ENCODE measurements around the gene C1GALT1. TPM values are rescaled to one million over a fixed set of nuclear protein-coding genes. Genes with fewer than 3 reads are reported as not detected.
"Not testable (repeated sequence)": the region's sequence is repeated elsewhere in the genome, so short reads cannot be mapped to it uniquely, and the experiment has no call there.

C1GALT1 gene
- total RNA-seq, 1 experiment from 2014 or later: 46.1 TPM

DNA sequence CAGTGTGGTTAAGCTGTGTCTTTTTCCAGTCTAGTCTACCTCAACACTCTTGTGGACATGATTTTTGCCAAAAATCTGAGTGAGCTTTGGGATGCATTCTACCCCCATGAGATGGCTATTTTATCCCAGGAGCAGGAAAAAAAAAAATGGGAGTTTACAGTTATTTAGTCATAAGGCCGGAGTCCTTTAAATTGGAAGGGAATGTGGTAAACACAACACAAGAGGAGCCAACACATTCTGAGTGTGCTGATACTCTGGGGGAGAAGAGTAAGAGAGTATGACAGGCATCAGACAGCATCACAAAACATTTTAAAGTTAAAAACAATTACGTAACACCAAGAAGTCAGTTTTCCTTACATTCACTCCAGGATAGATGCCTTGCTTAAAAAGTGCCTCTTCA, 46.1 kb downstream of the C1GALT1 start:
- H3K4me1 ChIP-seq: no peaks in the 10 kb centered on the region
- no peak overlapping the region for H3K27ac ChIP-seq
- no peaks in the 10 kb centered on the region for H3K27me3 ChIP-seq
- H3K9me3 ChIP-seq (replicated peaks): no peaks in the 10 kb centered on the region; the same call in 1 of the 2 replicates
- H3K36me3 ChIP-seq: 0 out of 2 replicates have a peak, but pooled peaks cover under 1% of the 10 kb centered on the region
- H3K4me3 ChIP-seq: no peak overlapping the region
- DNase-seq: no peak

DNA sequence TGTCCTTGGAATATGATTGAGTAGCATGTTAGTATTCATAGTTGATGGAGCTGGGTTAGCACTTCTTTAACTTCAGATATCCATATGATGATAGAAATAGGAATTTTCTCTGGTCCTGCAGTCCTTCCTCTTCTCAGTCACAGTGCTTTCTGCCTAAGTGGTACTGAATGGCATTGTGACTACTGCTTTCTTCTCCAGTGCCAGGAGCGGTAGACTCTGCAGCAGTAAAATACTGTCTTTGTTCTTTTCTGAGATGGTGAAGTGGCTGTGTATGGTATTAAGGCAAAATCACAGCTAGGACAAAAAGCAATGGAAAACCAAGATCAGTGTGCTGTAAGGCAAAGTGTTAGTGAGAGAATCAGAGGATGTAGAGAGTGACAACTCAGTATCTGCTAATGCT, 46.6 kb downstream of the C1GALT1 start:
- DNase-seq: no peak
- Histone ChIP-seq H3K27me3 (no peaks in the 10 kb centered on the region), H3K36me3 (peaks cover under 1% of the 10 kb centered on the region; the same call in 1 of the 2 replicates), H3K4me1 (no peaks in the 10 kb centered on the region), H3K4me3 (no peak overlapping the region), H3K9me3 (replicated peaks) (no peaks in the 10 kb centered on the region; the same call in 1 of the 2 replicates), H3K27ac (no peak overlapping the region)

DNA sequence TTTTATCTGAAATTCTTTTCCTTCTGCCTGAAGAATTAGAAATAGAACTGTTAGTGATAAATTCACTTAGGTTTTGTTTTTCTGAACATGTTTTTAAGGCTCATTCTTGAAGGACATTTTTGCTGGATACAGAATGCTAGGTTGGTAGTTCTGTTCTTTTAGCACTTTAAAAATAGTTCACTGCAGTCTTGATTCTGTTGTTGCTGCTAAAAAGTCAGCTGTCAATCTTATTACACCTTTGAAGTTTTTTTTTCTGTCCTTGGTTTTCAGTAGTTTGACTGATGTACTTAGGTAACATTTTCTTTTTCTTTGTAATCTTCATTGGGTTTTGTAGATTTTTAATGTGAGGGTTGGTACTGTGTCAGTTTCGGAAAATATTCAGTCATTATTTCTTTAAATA, 48.7 kb downstream of the C1GALT1 start:
- Histone ChIP-seq H3K4me1 (no peaks in the 10 kb centered on the region), H3K36me3 (peaks cover 11% of the 10 kb centered on the region; the same call in 1 of the 2 replicates), H3K27ac (no peak overlapping the region), H3K4me3 (no peak overlapping the region), H3K9me3 (replicated peaks) (no peaks in the 10 kb centered on the region; the same call in 1 of the 2 replicates), H3K27me3 (no peaks in the 10 kb centered on the region)
- DNase-seq: no peak

DNA sequence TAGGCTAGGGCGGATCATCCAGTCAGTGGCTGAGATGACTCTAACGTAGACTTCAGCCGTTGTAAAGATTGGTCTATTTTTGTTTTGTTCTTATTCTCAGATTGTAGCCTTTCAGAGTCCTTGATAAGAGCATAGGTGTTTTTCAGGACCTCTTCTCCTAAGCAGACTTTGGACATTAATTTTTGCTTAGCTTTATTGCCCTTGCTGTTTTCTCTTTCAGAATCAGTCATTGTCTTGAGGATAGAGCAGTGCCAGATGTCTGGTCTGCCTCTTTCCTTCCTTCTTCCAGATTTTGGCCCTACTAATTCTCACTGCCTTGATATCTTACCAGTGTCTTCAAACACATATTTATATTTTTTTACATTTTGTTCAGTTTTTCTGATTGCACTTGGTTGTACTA, 49.5 kb downstream of the C1GALT1 start:
- Histone ChIP-seq H3K4me3 (no peak overlapping the region), H3K9me3 (replicated peaks) (no peaks in the 10 kb centered on the region; the same call in 1 of the 2 replicates), H3K27me3 (no peaks in the 10 kb centered on the region), H3K36me3 (peaks cover 11% of the 10 kb centered on the region; the same call in 1 of the 2 replicates), H3K27ac (no peak overlapping the region), H3K4me1 (no peaks in the 10 kb centered on the region)
- no peak for DNase-seq

DNA sequence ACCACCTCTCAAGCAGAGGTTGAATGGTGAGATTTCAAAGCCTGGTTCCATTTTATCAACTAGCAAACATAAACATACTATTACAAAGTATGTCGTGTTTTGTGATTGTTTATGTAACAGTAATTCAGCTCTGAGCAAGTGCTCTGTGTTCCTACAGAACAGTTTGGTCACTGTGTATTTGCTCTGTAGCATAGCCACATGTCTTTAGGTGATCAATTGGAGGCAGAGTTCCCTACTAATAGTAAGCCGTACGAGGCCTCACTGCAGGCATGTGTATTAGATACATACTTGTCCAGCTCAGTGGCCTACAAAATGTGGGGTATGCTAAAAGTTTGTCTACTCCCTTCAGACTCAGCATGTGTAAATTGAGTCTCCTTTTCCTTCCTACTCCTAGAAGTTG, 53.0 kb downstream of the C1GALT1 start:
- Histone ChIP-seq H3K36me3 (peaks cover 25% of the 10 kb centered on the region; the same call in 1 of the 2 replicates), H3K4me1 (no peaks in the 10 kb centered on the region), H3K27ac (no peak overlapping the region), H3K4me3 (no peak overlapping the region), H3K9me3 (replicated peaks) (no peaks in the 10 kb centered on the region; the same call in 1 of the 2 replicates), H3K27me3 (no peaks in the 10 kb centered on the region)
- DNase-seq: no peak

DNA sequence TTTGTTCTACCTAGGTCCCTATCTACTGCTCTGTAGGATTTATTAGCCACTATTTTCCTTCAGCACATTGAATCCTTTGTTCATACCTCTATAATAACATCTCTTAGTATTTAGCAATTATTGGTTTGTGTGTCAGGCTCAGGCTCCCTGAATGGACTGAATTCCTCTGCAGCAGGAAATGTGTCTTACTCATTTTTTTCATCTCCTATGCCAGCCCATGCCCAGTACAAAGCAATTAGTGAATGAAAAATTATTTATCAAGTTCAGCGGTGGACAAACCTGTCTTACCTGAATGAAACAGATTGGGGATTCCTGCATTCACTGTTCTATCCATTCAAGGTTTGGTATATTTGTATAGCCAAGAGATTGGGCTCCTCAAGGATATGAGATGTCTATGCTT, 53.7 kb downstream of the C1GALT1 start:
- DNase-seq: no peak
- Histone ChIP-seq H3K27me3 (no peaks in the 10 kb centered on the region), H3K4me1 (no peaks in the 10 kb centered on the region), H3K4me3 (no peak overlapping the region), H3K27ac (no peak overlapping the region), H3K9me3 (replicated peaks) (no peaks in the 10 kb centered on the region; the same call in 1 of the 2 replicates), H3K36me3 (peaks cover 25% of the 10 kb centered on the region; the same call in 1 of the 2 replicates)

DNA sequence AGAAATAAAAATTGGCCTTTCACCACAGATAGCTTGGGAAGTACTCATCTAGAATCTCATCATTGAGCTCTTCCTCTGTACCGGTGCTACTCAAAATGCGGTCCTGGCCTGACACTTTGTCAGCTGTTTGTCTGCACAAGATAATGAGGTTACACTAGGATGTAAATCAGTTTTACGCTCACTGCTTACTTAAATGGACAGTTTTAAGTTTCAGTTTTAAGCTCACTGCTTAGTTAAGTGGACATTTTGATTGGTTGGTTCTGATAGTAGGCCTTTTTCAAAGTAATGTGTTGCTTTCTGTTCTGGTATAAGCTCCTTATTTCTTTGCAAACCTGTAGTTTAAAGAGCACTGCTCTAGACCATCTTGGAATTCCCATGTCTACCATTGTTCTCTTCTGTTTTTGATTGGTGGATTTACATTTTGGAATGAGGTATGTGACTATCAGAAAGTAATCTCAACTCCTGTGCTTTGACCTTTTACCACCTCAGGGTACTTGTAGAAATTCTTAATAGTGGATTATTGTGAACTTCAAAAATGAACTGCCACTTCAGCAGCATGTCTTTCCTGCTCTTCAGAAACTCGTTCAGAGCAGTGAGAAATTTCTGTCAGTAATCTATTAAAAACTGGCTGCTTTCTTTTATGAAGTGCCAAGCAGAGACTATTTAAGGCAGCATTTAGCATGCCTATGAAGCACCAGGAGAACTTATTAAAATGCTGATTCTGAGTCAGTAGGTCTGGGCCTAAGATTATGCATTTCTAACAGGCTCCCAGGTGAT, 55.0 kb downstream of the C1GALT1 start:
- no peak for DNase-seq
- no peak overlapping the region for H3K27ac ChIP-seq
- H3K4me1 ChIP-seq: no peaks in the 10 kb centered on the region
- no peaks in the 10 kb centered on the region for H3K27me3 ChIP-seq
- H3K36me3 ChIP-seq: peaks cover 25% of the 10 kb centered on the region; the same call in 1 of the 2 replicates
- no peaks in the 10 kb centered on the region for H3K9me3 ChIP-seq (replicated peaks)
- no peak overlapping the region for H3K4me3 ChIP-seq

DNA sequence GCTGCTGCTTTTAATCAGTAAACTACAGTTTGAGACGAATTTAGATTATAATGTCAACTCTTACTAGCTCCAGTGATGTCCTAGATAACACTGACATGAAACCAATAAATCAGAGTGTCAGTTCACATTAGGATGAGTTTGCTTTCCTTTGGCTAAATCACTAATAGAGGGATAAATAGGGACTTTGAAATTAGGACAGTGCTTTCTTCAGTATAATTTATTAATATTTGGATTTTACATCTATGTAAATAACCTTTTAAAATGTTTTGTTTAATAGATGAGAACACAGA, 55.6 kb downstream of the C1GALT1 start:
- no peak for DNase-seq
- no peaks in the 10 kb centered on the region for H3K4me1 ChIP-seq
- peaks cover 25% of the 10 kb centered on the region; the same call in 1 of the 2 replicates for H3K36me3 ChIP-seq
- no peak overlapping the region for H3K4me3 ChIP-seq
- no peaks in the 10 kb centered on the region for H3K9me3 ChIP-seq (replicated peaks)
- no peaks in the 10 kb centered on the region for H3K27me3 ChIP-seq
- H3K27ac ChIP-seq: no peak overlapping the region

DNA sequence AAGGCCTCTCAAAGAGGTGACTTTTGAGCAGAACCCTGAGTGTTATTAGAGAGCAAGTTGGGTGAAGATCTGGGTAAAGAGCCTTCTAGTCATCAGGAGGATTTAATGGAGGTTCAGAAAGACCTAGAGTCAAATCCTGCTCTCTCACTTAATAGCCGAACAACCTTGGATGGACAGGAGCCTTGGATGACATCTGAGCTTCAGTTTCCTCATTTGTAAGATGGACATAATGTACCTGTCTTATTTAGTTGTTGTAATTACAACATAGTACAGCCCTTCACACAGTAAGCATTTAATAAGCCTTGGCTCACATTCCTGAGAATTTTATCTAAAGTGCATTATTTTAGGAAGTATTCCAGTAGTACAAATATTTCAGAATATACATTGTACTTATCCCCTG, 57.0 kb downstream of the C1GALT1 start:
- H3K27me3 ChIP-seq: no peaks in the 10 kb centered on the region
- H3K27ac ChIP-seq: no peak overlapping the region
- peaks cover 25% of the 10 kb centered on the region; the same call in 1 of the 2 replicates for H3K36me3 ChIP-seq
- no peaks in the 10 kb centered on the region for H3K9me3 ChIP-seq (replicated peaks)
- no peak for DNase-seq
- no peaks in the 10 kb centered on the region for H3K4me1 ChIP-seq
- no peak overlapping the region for H3K4me3 ChIP-seq

DNA sequence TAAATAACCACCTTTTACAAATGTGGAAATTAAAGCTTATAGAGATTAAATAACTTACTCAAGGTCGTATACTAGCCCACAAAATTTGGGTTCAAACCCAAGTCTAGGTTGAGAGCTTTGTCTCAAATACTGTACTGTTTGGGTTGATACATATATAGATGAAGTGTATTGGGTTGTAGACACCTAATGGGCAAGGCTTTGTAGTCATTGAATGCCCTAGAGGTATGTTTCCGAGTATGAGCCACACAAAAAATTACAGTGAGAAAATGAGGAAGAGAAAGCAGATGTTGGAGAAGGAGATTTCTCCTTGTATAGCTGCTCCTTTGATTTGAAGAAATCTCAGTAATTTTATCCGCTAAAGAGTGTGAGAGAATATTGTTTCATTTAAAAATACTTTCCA, 60.6 kb downstream of the C1GALT1 start:
- H3K4me1 ChIP-seq: no peaks in the 10 kb centered on the region
- H3K36me3 ChIP-seq: peaks cover 19% of the 10 kb centered on the region
- no peak for DNase-seq
- H3K4me3 ChIP-seq: no peak overlapping the region
- no peaks in the 10 kb centered on the region for H3K9me3 ChIP-seq (replicated peaks)
- no peak overlapping the region for H3K27ac ChIP-seq
- H3K27me3 ChIP-seq: no peaks in the 10 kb centered on the region

DNA sequence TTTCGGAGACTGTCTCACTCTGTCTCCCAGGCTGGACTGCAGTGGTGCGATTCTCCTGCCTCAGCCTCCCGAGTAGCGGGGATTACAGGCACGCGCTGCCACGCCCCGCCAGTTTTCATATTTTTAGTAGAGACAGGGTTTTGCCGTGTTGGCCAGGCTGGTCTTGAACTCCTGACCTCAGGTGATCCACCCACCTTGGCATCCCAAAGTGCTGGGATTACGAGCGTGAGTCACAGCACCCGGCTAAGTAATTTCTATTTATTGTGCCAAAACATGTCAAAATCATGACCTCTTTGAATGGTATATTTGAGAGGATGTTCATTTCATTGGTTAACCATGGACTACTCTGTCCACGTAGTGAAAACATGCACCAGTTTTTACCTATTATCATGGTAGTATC, 62.9 kb downstream of the C1GALT1 start:
- H3K27me3 ChIP-seq; H3K9me3 ChIP-seq (replicated peaks); H3K36me3 ChIP-seq; H3K4me1 ChIP-seq; H3K4me3 ChIP-seq; H3K27ac ChIP-seq; DNase-seq: not testable (repeated sequence)

DNA sequence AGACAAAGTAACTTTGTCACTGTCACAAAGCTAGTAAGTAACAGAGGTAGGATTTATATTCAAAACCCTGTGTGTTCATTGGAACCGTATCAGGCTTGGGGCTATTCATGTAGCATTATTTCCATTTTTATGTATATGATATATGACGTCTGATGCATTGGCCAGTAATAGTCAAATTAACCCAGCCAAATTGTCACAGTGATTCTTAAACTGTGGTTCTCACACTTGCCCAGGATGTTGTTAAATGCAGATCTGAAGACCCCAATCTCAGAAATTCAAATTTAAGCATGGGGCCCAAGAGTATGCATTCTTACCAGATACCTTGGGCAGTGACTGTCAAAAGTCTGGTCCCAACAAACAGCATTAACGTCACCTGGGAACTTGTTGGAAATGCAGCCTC, 63.9 kb downstream of the C1GALT1 start:
- no peak for DNase-seq
- Histone ChIP-seq H3K36me3 (peaks cover 5% of the 10 kb centered on the region), H3K27me3 (no peaks in the 10 kb centered on the region), H3K27ac (no peak overlapping the region), H3K4me3 (no peak overlapping the region), H3K4me1 (no peaks in the 10 kb centered on the region), H3K9me3 (replicated peaks) (no peaks in the 10 kb centered on the region)

DNA sequence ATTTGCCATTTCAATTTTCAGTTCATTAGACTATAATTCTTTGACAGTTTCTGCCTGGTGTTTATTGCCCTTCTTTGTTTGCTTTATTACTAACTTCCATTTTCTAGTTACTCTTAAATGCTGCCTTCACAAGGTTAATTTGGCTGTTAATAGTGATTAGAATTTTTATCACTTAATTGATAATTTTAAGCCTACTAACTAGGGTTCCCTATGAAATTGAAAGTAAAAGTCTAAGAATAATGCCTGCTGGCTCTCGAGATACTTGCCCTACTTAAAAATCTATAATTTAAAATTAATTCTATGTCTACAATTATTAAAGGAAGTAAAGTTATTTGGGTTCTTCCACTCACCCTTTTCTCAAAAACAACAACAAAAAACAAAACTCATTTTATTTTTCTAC, 65.3 kb downstream of the C1GALT1 start:
- H3K4me1 ChIP-seq: no peaks in the 10 kb centered on the region
- H3K4me3 ChIP-seq: no peak overlapping the region
- H3K27me3 ChIP-seq: no peaks in the 10 kb centered on the region
- DNase-seq: no peak
- H3K27ac ChIP-seq: no peak overlapping the region
- H3K36me3 ChIP-seq: peaks cover 5% of the 10 kb centered on the region; the same call in 1 of the 2 replicates
- no peaks in the 10 kb centered on the region for H3K9me3 ChIP-seq (replicated peaks)

DNA sequence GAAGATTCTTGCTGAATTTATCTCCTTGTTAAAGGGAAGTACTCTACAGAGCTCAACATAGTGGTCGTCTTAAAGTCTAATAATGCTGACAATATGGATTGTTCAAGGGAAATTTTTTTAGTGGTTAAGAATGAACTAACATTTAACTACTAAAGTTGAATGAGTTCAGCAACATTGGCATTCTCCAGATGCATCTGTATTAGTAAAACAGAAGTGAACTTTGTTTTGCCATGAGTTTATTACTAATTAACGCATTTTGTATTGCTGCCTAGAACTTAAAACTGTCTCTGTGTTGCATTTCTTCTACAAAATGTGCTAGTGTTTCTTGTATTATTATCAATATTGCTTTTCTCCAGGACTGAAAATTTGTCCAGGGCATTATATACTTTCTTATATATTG, 67.5 kb downstream of the C1GALT1 start:
- no peaks in the 10 kb centered on the region; the same call in 1 of the 2 replicates for H3K36me3 ChIP-seq
- H3K27me3 ChIP-seq: no peaks in the 10 kb centered on the region
- no peak for DNase-seq
- no peak overlapping the region for H3K27ac ChIP-seq
- H3K4me3 ChIP-seq: no peak overlapping the region
- H3K9me3 ChIP-seq (replicated peaks): no peaks in the 10 kb centered on the region
- H3K4me1 ChIP-seq: no peaks in the 10 kb centered on the region

DNA sequence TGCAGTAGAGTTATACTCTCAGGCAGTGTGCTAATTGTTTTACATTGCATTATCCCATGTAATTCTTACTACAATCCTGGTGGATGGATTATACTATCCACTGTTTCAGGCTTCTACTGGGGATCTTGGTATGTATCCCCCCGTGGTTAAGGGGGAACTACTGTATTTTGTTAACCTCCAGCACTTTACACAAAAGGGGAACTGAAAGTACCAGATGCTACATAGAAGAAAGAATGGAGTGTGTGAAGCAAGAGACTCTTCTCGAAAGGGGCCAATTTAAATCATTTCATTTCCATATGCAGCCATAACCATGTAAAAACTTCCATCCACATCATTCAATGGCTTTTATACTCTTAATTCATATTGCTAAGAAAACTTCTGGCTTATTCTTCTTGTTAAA, 69.4 kb downstream of the C1GALT1 start:
- Histone ChIP-seq H3K4me1 (no peaks in the 10 kb centered on the region), H3K27ac (no peak overlapping the region), H3K36me3 (no peaks in the 10 kb centered on the region; the same call in 1 of the 2 replicates), H3K4me3 (no peak overlapping the region), H3K27me3 (no peaks in the 10 kb centered on the region), H3K9me3 (replicated peaks) (no peaks in the 10 kb centered on the region)
- DNase-seq: no peak

DNA sequence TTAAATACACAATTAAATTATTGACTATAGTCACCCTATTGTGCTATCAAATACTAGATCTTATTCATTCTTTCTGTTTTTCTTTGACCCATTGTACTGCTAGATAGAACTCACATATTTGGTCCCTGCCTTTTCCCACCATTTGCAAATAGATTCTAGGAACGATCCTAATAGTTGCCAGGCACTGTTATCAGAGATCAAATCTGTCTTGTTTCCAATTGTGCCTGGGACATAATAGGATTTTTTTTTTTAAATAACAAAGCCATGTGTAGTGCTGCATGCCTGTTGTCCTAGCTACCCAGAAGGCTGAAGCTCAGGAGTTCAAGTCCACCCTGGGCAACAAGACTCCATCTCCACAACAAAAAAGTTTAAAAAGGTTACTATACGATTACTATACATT, 72.0 kb downstream of the C1GALT1 start:
- no peaks in the 10 kb centered on the region for H3K27me3 ChIP-seq
- no peak overlapping the region for H3K27ac ChIP-seq
- H3K9me3 ChIP-seq (replicated peaks): no peaks in the 10 kb centered on the region
- no peaks in the 10 kb centered on the region for H3K4me1 ChIP-seq
- no peak for DNase-seq
- no peak overlapping the region for H3K4me3 ChIP-seq
- H3K36me3 ChIP-seq: 0 out of 2 replicates have a peak, but pooled peaks cover 6% of the 10 kb centered on the region
